Measurements from ENCODE around the gene OR51A7. TPM values are rescaled to one million over a fixed set of nuclear protein-coding genes. Genes with fewer than 3 reads are reported as not detected.

Gene OR51A7
- total and polyA plus RNA-seq, 2 donors (not counting 1 experiment from before 2014, with no cell fraction given) = not detected

GRCh38 chr11:4865855-4866254 lies 37.7 kb upstream of the OR51A7 start:
- Histone ChIP-seq H3K4me2 (replicated peaks; ENCODE audit: low read depth, low read length, poor library complexity, severe bottlenecking) (no peak overlapping the region), H3K36me3 (replicated peaks in 1 of 2; ENCODE audit: control extremely low read depth in 1 of 2, control insufficient read depth in 1 of 2, extremely low read depth in 1 of 2, insufficient read depth in 2 of 2, low read length in 1 of 2) (no peaks in the 10 kb centered on the region), H3K4me1 (ENCODE audit: control insufficient read depth in 2 of 2, insufficient read depth in 2 of 2, low read length in 2 of 2) (no peaks in the 10 kb centered on the region), H3K27me3 (replicated peaks in 1 of 4; ENCODE audit: control extremely low read depth in 1 of 4, control insufficient read depth in 3 of 4, insufficient read depth in 4 of 4, low read length in 3 of 4) (no peaks in the 10 kb centered on the region), H3K79me2 (ENCODE audit: control insufficient read depth, insufficient read depth, low read length) (no peaks in the 10 kb centered on the region), H3K27ac (ENCODE audit: low read length in 2 of 2) (no peak overlapping the region), H2AFZ (ENCODE audit: insufficient read depth, low read depth, low read length, poor library complexity, severe bottlenecking) (no peak overlapping the region), H3K9ac (ENCODE audit: low read length) (no peak overlapping the region), H4K20me1 (ENCODE audit: control insufficient read depth, insufficient read depth, low read length, poor library complexity, severe bottlenecking) (no peaks in the 10 kb centered on the region), H3K4me3 (ENCODE audit: control extremely low read depth in 1 of 5, extremely low read depth in 1 of 5, insufficient read depth in 1 of 5, low read depth in 2 of 5, low read length in 4 of 5) (no peak overlapping the region), H3K9me3 (ENCODE audit: control extremely low read depth in 1 of 3, control insufficient read depth in 2 of 3, insufficient read depth in 1 of 3, low read length in 2 of 3) (no peaks in the 10 kb centered on the region)
- Mint-ChIP-seq H3K4me1 (no peaks in the 10 kb centered on the region), H3K4me3 (no peak overlapping the region), H3K27me3 (no peaks in the 10 kb centered on the region), H3K27ac (no peak overlapping the region), H3K9me3 (ENCODE audit: insufficient read depth) (no peaks in the 10 kb centered on the region)
- no peak for ATAC-seq (ENCODE audit: low read depth)
- POLR2A ChIA-PET = no interaction called here
- DNase-seq = no peak
- no CpG with 5 or more reads among the region's 1 CpG for WGBS (ENCODE audit: insufficient coverage)
- CTCF ChIA-PET = no interaction called here
- TF ChIP-seq, protein P1, sequence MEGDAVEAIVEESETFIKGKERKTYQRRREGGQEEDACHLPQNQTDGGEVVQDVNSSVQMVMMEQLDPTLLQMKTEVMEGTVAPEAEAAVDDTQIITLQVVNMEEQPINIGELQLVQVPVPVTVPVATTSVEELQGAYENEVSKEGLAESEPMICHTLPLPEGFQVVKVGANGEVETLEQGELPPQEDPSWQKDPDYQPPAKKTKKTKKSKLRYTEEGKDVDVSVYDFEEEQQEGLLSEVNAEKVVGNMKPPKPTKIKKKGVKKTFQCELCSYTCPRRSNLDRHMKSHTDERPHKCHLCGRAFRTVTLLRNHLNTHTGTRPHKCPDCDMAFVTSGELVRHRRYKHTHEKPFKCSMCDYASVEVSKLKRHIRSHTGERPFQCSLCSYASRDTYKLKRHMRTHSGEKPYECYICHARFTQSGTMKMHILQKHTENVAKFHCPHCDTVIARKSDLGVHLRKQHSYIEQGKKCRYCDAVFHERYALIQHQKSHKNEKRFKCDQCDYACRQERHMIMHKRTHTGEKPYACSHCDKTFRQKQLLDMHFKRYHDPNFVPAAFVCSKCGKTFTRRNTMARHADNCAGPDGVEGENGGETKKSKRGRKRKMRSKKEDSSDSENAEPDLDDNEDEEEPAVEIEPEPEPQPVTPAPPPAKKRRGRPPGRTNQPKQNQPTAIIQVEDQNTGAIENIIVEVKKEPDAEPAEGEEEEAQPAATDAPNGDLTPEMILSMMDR (IDR thresholded peaks at IDR 0.05) = no peak
- TF ChIP-seq EZH2 (IDR thresholded peaks at IDR 0.05; ENCODE audit: borderline replicate concordance, insufficient read depth, low read depth, low read length, poor library complexity, severe bottlenecking) = no peak
- intact Hi-C loops (cut with micrococcal nuclease) = no loop called here

GRCh38 chr11:4881188-4881587 lies 22.4 kb upstream of the OR51A7 start:
- ATAC-seq (ENCODE audit: low read depth) (no peak), DNase-seq (no peak)
- no peaks in the 10 kb centered on the region for H3K4me1 ChIP-seq (ENCODE audit: control insufficient read depth in 2 of 2, insufficient read depth in 2 of 2, low read length in 2 of 2)
- peaks cover 0 to 1% (median 0%) of the 10 kb centered on the region in 3 donors for H3K9me3 ChIP-seq (ENCODE audit: control extremely low read depth in 1 of 3, control insufficient read depth in 2 of 3, insufficient read depth in 1 of 3, low read length in 2 of 3)
- TF ChIP-seq EZH2 (IDR thresholded peaks at IDR 0.05; ENCODE audit: borderline replicate concordance, insufficient read depth, low read depth, low read length, poor library complexity, severe bottlenecking) = no peak
- TF ChIP-seq, protein P1 (IDR thresholded peaks at IDR 0.05) = no peak
- no peak overlapping the region for H3K4me3 Mint-ChIP-seq
- POLR2A ChIA-PET = no interaction called here
- intact Hi-C loops (cut with micrococcal nuclease) = no loop called here
- H4K20me1 ChIP-seq (ENCODE audit: control insufficient read depth, insufficient read depth, low read length, poor library complexity, severe bottlenecking) = no peaks in the 10 kb centered on the region
- H3K79me2 ChIP-seq (ENCODE audit: control insufficient read depth, insufficient read depth, low read length) = no peaks in the 10 kb centered on the region
- H3K27me3 ChIP-seq (replicated peaks in 1 of 4; ENCODE audit: control extremely low read depth in 1 of 4, control insufficient read depth in 3 of 4, insufficient read depth in 4 of 4, low read length in 3 of 4) = no peaks in the 10 kb centered on the region
- no peaks in the 10 kb centered on the region for H3K36me3 ChIP-seq (replicated peaks in 1 of 2; ENCODE audit: control extremely low read depth in 1 of 2, control insufficient read depth in 1 of 2, extremely low read depth in 1 of 2, insufficient read depth in 2 of 2, low read length in 1 of 2)
- no peaks in the 10 kb centered on the region for H3K9me3 Mint-ChIP-seq (ENCODE audit: insufficient read depth)
- H3K27ac Mint-ChIP-seq = no peak overlapping the region
- H3K4me1 Mint-ChIP-seq = peaks cover 3% of the 10 kb centered on the region
- WGBS (ENCODE audit: insufficient coverage) = 92% methylated on average over 2 of the region's 4 CpGs
- CTCF ChIA-PET = no interaction called here
- H3K4me3 ChIP-seq (ENCODE audit: control extremely low read depth in 1 of 5, extremely low read depth in 1 of 5, insufficient read depth in 1 of 5, low read depth in 2 of 5, low read length in 4 of 5) = no peak overlapping the region
- no peak overlapping the region for H3K9ac ChIP-seq (ENCODE audit: low read length)
- H3K27me3 Mint-ChIP-seq = peaks cover 2% of the 10 kb centered on the region
- H3K27ac ChIP-seq (ENCODE audit: low read length in 2 of 2) = no peak overlapping the region
- no peak overlapping the region for H2AFZ ChIP-seq (ENCODE audit: insufficient read depth, low read depth, low read length, poor library complexity, severe bottlenecking)
- H3K4me2 ChIP-seq (replicated peaks; ENCODE audit: low read depth, low read length, poor library complexity, severe bottlenecking) = no peak overlapping the region

Measured in B cell (primary cell).